ENCODE measurements around the gene PLA2G3. TPM values are rescaled to one million over a fixed set of nuclear protein-coding genes. Genes with fewer than 3 reads are reported as not detected.

PLA2G3 gene
- total RNA-seq, 1 donor: 0.43 TPM

- no peak overlapping the region for H3K4me3 ChIP-seq (ENCODE audit: low read depth, low read length)
- no peak for DNase-seq (ENCODE audit: low read depth)
- no peak for TF ChIP-seq CTCF (IDR thresholded peaks at IDR 0.05; ENCODE audit: insufficient read depth, low read depth, low read length)
Observed at GRCh38 chr22:31088233-31088986, 51.9 kb downstream of the PLA2G3 start.

GRCh38 chr22:31087744-31088215 is 52.5 kb downstream of the PLA2G3 start:
- TF ChIP-seq CTCF (IDR thresholded peaks at IDR 0.05; ENCODE audit: insufficient read depth, low read depth, low read length): no peak
- DNase-seq (ENCODE audit: low read depth): no peak
- no peak overlapping the region for H3K4me3 ChIP-seq (ENCODE audit: low read depth, low read length)

GRCh38 chr22:31086703-31087330 is 53.5 kb downstream of the PLA2G3 start:
- DNase-seq (ENCODE audit: low read depth): no peak
- no peak for TF ChIP-seq CTCF (IDR thresholded peaks at IDR 0.05; ENCODE audit: insufficient read depth, low read depth, low read length)
- no peak overlapping the region for H3K4me3 ChIP-seq (ENCODE audit: low read depth, low read length)

- no peak for TF ChIP-seq CTCF (IDR thresholded peaks at IDR 0.05; ENCODE audit: insufficient read depth, low read depth, low read length)
- no peak overlapping the region for H3K4me3 ChIP-seq (ENCODE audit: low read depth, low read length)
- no peak for DNase-seq (ENCODE audit: low read depth)
Observed at GRCh38 chr22:31085928-31086327, 54.4 kb downstream of the PLA2G3 start.

- no peak for TF ChIP-seq CTCF (IDR thresholded peaks at IDR 0.05; ENCODE audit: insufficient read depth, low read depth, low read length)
- DNase-seq (ENCODE audit: low read depth): no peak
- H3K4me3 ChIP-seq (ENCODE audit: low read depth, low read length): peak overlapping the region; percentile 76
Observed at GRCh38 chr22:31085493-31085824, 54.8 kb downstream of the PLA2G3 start.

GRCh38 chr22:31084811-31085492 is 55.4 kb downstream of the PLA2G3 start:
- TF ChIP-seq CTCF (IDR thresholded peaks at IDR 0.05; ENCODE audit: insufficient read depth, low read depth, low read length): peak; percentile 78
- peak overlapping the region; percentile 76 for H3K4me3 ChIP-seq (ENCODE audit: low read depth, low read length)
- DNase-seq (ENCODE audit: low read depth): peak; percentile 82

Small RNAs within 50 kb of the gene (small RNA-seq; reads per million reads assigned to genes)
- 2.9 reads per million, percentile 67 among the genes with 10 or more reads in this experiment for gene MIR3928

Other genes starting within 250 kb of the PLA2G3 start
- 13.2 and 24.2 TPM in 2 replicates for gene MORC2, start 171.7 kb downstream of the PLA2G3 start, total RNA-seq
- 68.9 and 88.1 TPM in 2 replicates for gene TUG1, start 171.2 kb downstream of the PLA2G3 start, total RNA-seq
- 75.7 and 94.1 TPM in 2 replicates for gene SMTN, start 59.2 kb downstream of the PLA2G3 start, total RNA-seq
- 152 and 155 TPM in 2 replicates for gene SELENOM, start 32.9 kb downstream of the PLA2G3 start, total RNA-seq
- 0.43 and 0.97 TPM in 2 replicates for gene INPP5J, start 17.5 kb downstream of the PLA2G3 start, total RNA-seq
- gene RNF185, start 19.7 kb upstream of the PLA2G3 start, total RNA-seq: 34.5 and 35.0 TPM in 2 replicates
- gene LIMK2, start 71.8 kb upstream of the PLA2G3 start, total RNA-seq: 50.1 and 50.3 TPM in 2 replicates
- 11.2 and 18.0 TPM in 2 replicates for gene PIK3IP1, start 152.0 kb upstream of the PLA2G3 start, total RNA-seq
- 15.1 and 19.0 TPM in 2 replicates for gene PATZ1, start 205.8 kb upstream of the PLA2G3 start, total RNA-seq

All from fibroblast of villous mesenchyme (primary cell).